Endothelial cell of umbilical vein (primary cell): ENCODE results near the gene CGA. TPM values are rescaled to one million over a fixed set of nuclear protein-coding genes. Genes with fewer than 3 reads are reported as not detected.

Experiments
- BruUV-seq: library from RNA; stranded (reverse); fragments of 400-500 nt; replicated peaks from 2 replicates; lab custom pipeline; 2021; lab: Mats Ljungman, UMichigan
- CTCF ChIA-PET: fragments of 300-600, 350-600 bp; sonication (Branson Sonifier 250); formaldehyde crosslinking; loops from one replicate; lab custom pipeline; 2021; ENCODE audit warnings: antibody characterized with exemption, inconsistent platforms; lab: Charles Lee
- POLR2A ChIA-PET: fragments of 300-600, 350-600 bp; sonication (Branson Sonifier 250); formaldehyde crosslinking; loops from one replicate; lab custom pipeline; 2021; ENCODE audit warnings: antibody characterized with exemption, inconsistent platforms; lab: Charles Lee
- DNase-seq: peaks from one replicate; pipeline ENCODE4 v3.0.0-alpha.2; 2011; ENCODE audit warnings: low read depth, low spot score
- FAIRE-seq: peaks from 2 replicates; lab custom pipeline; 2011; peaks lifted over from hg19 to GRCh38; lab: Jason Lieb, UNC
- H2AFZ ChIP-seq: 2 replicates; pipeline ENCODE4 v1.6.0; 2012; ENCODE audit warnings: low read depth, low read length, control low read depth, inconsistent platforms
- H3K27ac ChIP-seq: 2 replicates; pipeline ENCODE4 v1.5.1; 2011; ENCODE audit warnings: low read depth, mild to moderate bottlenecking, control low read depth, low read length, moderate library complexity; ENCODE audit not compliant: insufficient read depth
- H3K27me3 ChIP-seq, 2 experiments: 2 replicates each; pipeline versions ENCODE4 v1.6.0 to v1.6.1; 2011; ENCODE audit warnings: low read length in 2 of 2, mixed read lengths in 1 of 2; ENCODE audit not compliant: control insufficient read depth in 2 of 2, insufficient read depth in 2 of 2
- H3K36me3 ChIP-seq, 2 experiments: 2 replicates in 1 of 2; 3 replicates in 1 of 2; pipeline ENCODE4 v1.5.1; 2011; ENCODE audit warnings: low read length in 2 of 2, mild to moderate bottlenecking in 1 of 2, moderate library complexity in 1 of 2; ENCODE audit not compliant: control insufficient read depth in 2 of 2, insufficient read depth in 2 of 2; ENCODE audit errors: extremely low read depth in 1 of 2
- H3K4me1 ChIP-seq: 3 replicates; pipeline ENCODE4 v1.5.1; 2011; ENCODE audit warnings: mild to moderate bottlenecking, low read length; ENCODE audit not compliant: control insufficient read depth, insufficient read depth; ENCODE audit errors: extremely low read depth
- H3K4me2 ChIP-seq: 2 replicates; pipeline ENCODE4 v1.6.1; 2011; ENCODE audit warnings: low read length, control low read depth, mixed read lengths; ENCODE audit not compliant: insufficient read depth
- H3K4me3 ChIP-seq, 3 experiments: fragments of 200-600 bp in 1 of 3; sonication (generic), shearing (Covaris generic) in 1 of 3; replicated peaks in 1 of 3; 2 replicates each; pipeline ENCODE4 v1.5.1; 2011 to 2016; ENCODE audit warnings: control low read depth in 3 of 3, low read length in 3 of 3, mild to moderate bottlenecking in 2 of 3, inconsistent platforms in 1 of 3, low read depth in 1 of 3, moderate library complexity in 1 of 3; ENCODE audit not compliant: insufficient read depth in 1 of 3
- H3K79me2 ChIP-seq: 2 replicates; pipeline ENCODE4 v1.6.0; 2012; ENCODE audit warnings: low read length, inconsistent platforms; ENCODE audit not compliant: control insufficient read depth, insufficient read depth
- H3K9ac ChIP-seq: replicated peaks from 2 replicates; pipeline ENCODE3; 2011; ENCODE audit warnings: low read length, control low read depth; ENCODE audit not compliant: insufficient read depth; ENCODE audit errors: extremely low read depth
- H3K9me1 ChIP-seq: replicated peaks from 3 replicates; pipeline ENCODE4 v1.6.0; 2011; ENCODE audit warnings: mild to moderate bottlenecking, low read length; ENCODE audit not compliant: control insufficient read depth, insufficient read depth; ENCODE audit errors: extremely low read depth
- H3K9me3 ChIP-seq: replicated peaks from 2 replicates; pipeline ENCODE4 v1.5.1; 2012; ENCODE audit warnings: low read length, inconsistent platforms; ENCODE audit not compliant: control insufficient read depth, insufficient read depth
- H4K20me1 ChIP-seq: replicated peaks from 2 replicates; pipeline ENCODE3; 2011; ENCODE audit warnings: mild to moderate bottlenecking, low read length; ENCODE audit not compliant: control insufficient read depth, insufficient read depth; ENCODE audit errors: extremely low read depth
- EZH2 ChIP-seq: IDR thresholded peaks from 2 replicates; pipeline ENCODE4 v1.6.1; 2012; ENCODE audit warnings: borderline replicate concordance, low read depth, mild to moderate bottlenecking, moderate library complexity, low read length, inconsistent platforms; ENCODE audit not compliant: severe bottlenecking
- FOS ChIP-seq: IDR thresholded peaks from 2 replicates; pipeline ENCODE4 v1.6.1; 2011; ENCODE audit warnings: mild to moderate bottlenecking, low read length, moderate library complexity, borderline replicate concordance; ENCODE audit not compliant: insufficient read depth
- GATA2 ChIP-seq: IDR thresholded peaks from 2 replicates; pipeline ENCODE4 v1.7.0; 2011; ENCODE audit warnings: low read depth, mild to moderate bottlenecking, moderate library complexity, mixed read lengths, low read length; ENCODE audit not compliant: insufficient read length, insufficient read depth
- JUN ChIP-seq: IDR thresholded peaks from 2 replicates; pipeline ENCODE4 v1.6.1; 2011; ENCODE audit warnings: borderline replicate concordance, low read depth; ENCODE audit not compliant: insufficient read length, insufficient read depth
- MYC ChIP-seq: IDR thresholded peaks from one replicate; pipeline ENCODE4 v1.6.1; 2011; ENCODE audit warnings: mild to moderate bottlenecking, low read depth, low read length
- POLR2A ChIP-seq: IDR thresholded peaks from 2 replicates; pipeline ENCODE4 v1.6.1; 2012; ENCODE audit warnings: low read depth, mild to moderate bottlenecking, control low read depth, low read length
- POLR2AphosphoS5 ChIP-seq: IDR thresholded peaks from 2 replicates; pipeline ENCODE4 v1.6.1; 2012; ENCODE audit warnings: low read depth, mild to moderate bottlenecking, control low read depth, low read length, moderate library complexity; ENCODE audit not compliant: insufficient read depth
- dilution Hi-C: fragments of 300-500 bp; cut with MboI; formaldehyde crosslinking; loops from one replicate; pipeline ENCODE4 v1.15.0; 2019; ENCODE audit warnings: low sequenced_read_pairs; ENCODE audit not compliant: extremely low pct_ligation_motif_present
- intact Hi-C: fragments of 100-400 bp; cut with micrococcal nuclease; formaldehyde crosslinking; loops from one replicate; pipeline ENCODE4 v1.10.0; 2022
- polyA plus RNA-seq, 4 experiments: library from polyadenylated mRNA; depleted of rRNA in 3 of 4; stranded (reverse) in 3 of 4; unstranded in 1 of 4; fragments of >200 nt; gene quantifications; 2 replicates each; pipeline versions ENCODE4 v1.2.1 to v1.2.3, GENCODE V29; 2011 to 2012; ENCODE audit warnings: missing spikeins in 1 of 4
- total RNA-seq: library from RNA; stranded (reverse); gene quantifications from 2 replicates; pipeline ENCODE4 v1.2.3, GENCODE V29; 2021
- TF ChIP-seq, protein P1 (sequence below): IDR thresholded peaks from 2 replicates; pipeline ENCODE4 v1.6.1; 2011; ENCODE audit not compliant: insufficient read depth, insufficient read length
- TF ChIP-seq, protein P2 (sequence below), 2 donors: IDR thresholded peaks; 1 replicate in 1 of 2; 2 replicates in 1 of 2; pipeline ENCODE4 v1.5.1; 2011; ENCODE audit warnings: low read length in 2 of 2, mild to moderate bottlenecking in 2 of 2, moderate library complexity in 2 of 2, control low read depth in 1 of 2, inconsistent platforms in 1 of 2, low read depth in 1 of 2; ENCODE audit not compliant: insufficient read depth in 1 of 2; ENCODE audit errors: extremely low read depth in 1 of 2

Gene CGA
- total and polyA plus RNA-seq, 2 donors (not counting 3 experiments of a cell fraction or from before 2014, with no cell fraction given): 0.10 TPM; not detected in 1

DNA sequence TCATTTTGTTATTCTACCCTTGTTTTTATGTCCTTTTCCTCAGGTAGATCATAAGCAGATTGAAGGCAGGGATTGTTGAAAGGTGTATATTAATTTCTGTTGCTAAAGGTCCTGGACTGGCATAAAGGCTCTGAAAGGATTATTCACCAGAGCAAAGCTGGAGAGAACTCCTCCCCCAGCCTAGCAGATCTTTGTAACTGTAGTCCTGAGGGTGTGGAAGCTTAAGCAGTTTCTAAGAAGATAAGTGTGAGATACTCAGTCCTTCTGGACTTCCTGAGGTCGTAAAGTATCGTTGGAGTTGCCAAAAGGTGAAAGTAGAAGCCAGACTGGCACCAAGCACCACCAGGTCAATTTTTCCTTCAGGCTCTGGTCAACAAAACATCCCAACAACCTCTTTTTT is 24.2 kb downstream of the CGA start:
- Histone ChIP-seq H3K79me2 (no peaks in the 10 kb centered on the region), H3K9me3 (no peaks in the 10 kb centered on the region), H3K4me1 (no peaks in the 10 kb centered on the region), H3K36me3 (no peaks in the 10 kb centered on the region), H3K9ac (no peak overlapping the region), H3K9me1 (no peaks in the 10 kb centered on the region), H2AFZ (no peak overlapping the region), H3K27me3 (peaks cover 13 to 18% of the 10 kb centered on the region in 2 experiments), H3K4me2 (no peak overlapping the region), H4K20me1 (no peaks in the 10 kb centered on the region), H3K27ac (no peak overlapping the region), H3K4me3 (no peak overlapping the region)
- intact Hi-C loops: no loop called here
- TF ChIP-seq POLR2AphosphoS5 (no peak), MYC (no peak), FOS (no peak), EZH2 (no peak), JUN (no peak), POLR2A (no peak), GATA2 (no peak)
- TF ChIP-seq, protein P1, sequence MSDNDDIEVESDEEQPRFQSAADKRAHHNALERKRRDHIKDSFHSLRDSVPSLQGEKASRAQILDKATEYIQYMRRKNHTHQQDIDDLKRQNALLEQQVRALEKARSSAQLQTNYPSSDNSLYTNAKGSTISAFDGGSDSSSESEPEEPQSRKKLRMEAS: no peak
- TF ChIP-seq, protein P2, sequence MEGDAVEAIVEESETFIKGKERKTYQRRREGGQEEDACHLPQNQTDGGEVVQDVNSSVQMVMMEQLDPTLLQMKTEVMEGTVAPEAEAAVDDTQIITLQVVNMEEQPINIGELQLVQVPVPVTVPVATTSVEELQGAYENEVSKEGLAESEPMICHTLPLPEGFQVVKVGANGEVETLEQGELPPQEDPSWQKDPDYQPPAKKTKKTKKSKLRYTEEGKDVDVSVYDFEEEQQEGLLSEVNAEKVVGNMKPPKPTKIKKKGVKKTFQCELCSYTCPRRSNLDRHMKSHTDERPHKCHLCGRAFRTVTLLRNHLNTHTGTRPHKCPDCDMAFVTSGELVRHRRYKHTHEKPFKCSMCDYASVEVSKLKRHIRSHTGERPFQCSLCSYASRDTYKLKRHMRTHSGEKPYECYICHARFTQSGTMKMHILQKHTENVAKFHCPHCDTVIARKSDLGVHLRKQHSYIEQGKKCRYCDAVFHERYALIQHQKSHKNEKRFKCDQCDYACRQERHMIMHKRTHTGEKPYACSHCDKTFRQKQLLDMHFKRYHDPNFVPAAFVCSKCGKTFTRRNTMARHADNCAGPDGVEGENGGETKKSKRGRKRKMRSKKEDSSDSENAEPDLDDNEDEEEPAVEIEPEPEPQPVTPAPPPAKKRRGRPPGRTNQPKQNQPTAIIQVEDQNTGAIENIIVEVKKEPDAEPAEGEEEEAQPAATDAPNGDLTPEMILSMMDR (IDR thresholded peaks at IDR 0.05; ENCODE audit: extremely low read depth in 1 of 2, insufficient read depth in 1 of 2, low read depth in 1 of 2, low read length in 2 of 2): no peak
- no peak for DNase-seq
- POLR2A ChIA-PET: no interaction called here
- CTCF ChIA-PET: interaction anchor here (6.8 kb wide), 1 partner anchor 8 kb away, joined by 100 read pairs; no protein-coding TSS in a partner anchor
- no TSS peak for BruUV-seq
- dilution Hi-C loops: no loop called here
- FAIRE-seq: no peak
